ENCODE results near the gene CBFB. TPM values are rescaled to one million over a fixed set of nuclear protein-coding genes. Genes with fewer than 3 reads are reported as not detected.
"Not testable (repeated sequence)": the region's sequence is repeated elsewhere in the genome, so short reads cannot be mapped to it uniquely, and the experiment has no call there.

The CBFB gene
- total RNA-seq, 1 donor from 2014 or later, result 64.5 TPM

DNA sequence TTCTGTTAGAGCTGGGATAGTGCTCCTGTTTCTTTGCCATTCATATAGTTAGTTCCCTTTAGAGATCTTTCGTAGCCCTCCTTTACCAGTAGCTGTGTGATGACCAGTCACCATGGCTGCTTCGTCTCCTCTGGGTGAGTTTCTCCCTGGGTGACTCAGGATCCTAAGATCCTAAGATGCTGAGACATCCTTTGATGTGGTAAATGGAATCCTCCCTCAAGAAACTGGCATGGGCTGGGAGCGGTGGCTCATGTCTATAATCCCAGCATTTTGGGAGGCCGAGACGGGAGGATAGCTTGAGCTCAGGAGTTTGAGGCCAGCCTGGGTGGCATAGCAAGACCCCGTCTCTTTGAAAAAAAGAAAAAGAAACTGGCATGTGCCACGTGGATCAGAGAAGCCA is 86.7 kb downstream of the CBFB start:
- TF ChIP-seq, protein P1, sequence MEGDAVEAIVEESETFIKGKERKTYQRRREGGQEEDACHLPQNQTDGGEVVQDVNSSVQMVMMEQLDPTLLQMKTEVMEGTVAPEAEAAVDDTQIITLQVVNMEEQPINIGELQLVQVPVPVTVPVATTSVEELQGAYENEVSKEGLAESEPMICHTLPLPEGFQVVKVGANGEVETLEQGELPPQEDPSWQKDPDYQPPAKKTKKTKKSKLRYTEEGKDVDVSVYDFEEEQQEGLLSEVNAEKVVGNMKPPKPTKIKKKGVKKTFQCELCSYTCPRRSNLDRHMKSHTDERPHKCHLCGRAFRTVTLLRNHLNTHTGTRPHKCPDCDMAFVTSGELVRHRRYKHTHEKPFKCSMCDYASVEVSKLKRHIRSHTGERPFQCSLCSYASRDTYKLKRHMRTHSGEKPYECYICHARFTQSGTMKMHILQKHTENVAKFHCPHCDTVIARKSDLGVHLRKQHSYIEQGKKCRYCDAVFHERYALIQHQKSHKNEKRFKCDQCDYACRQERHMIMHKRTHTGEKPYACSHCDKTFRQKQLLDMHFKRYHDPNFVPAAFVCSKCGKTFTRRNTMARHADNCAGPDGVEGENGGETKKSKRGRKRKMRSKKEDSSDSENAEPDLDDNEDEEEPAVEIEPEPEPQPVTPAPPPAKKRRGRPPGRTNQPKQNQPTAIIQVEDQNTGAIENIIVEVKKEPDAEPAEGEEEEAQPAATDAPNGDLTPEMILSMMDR (IDR thresholded peaks at IDR 0.05; ENCODE audit: insufficient read depth, low read length, poor library complexity, severe bottlenecking), result no peak
- H3K27me3 ChIP-seq (ENCODE audit: control insufficient read depth, insufficient read depth, low read length), result no peaks in the 10 kb centered on the region
- DNase-seq (ENCODE audit: low read depth), result peak; percentile 87
- no peaks in the 10 kb centered on the region for H3K36me3 ChIP-seq (ENCODE audit: control insufficient read depth, insufficient read depth, low read length)
- no peak overlapping the region for H3K4me3 ChIP-seq (ENCODE audit: low read depth, low read length)

- Histone ChIP-seq H3K4me3 (ENCODE audit: low read depth, low read length) (no peak overlapping the region), H3K36me3 (ENCODE audit: control insufficient read depth, insufficient read depth, low read length) (no peaks in the 10 kb centered on the region), H3K27me3 (ENCODE audit: control insufficient read depth, insufficient read depth, low read length) (no peaks in the 10 kb centered on the region)
- TF ChIP-seq, protein P1 (IDR thresholded peaks at IDR 0.05; ENCODE audit: insufficient read depth, low read length, poor library complexity, severe bottlenecking), result no peak
- no peak for DNase-seq (ENCODE audit: low read depth)
Observed at GRCh38 chr16:67116388-67117311, 87.7 kb downstream of the CBFB start.

DNA sequence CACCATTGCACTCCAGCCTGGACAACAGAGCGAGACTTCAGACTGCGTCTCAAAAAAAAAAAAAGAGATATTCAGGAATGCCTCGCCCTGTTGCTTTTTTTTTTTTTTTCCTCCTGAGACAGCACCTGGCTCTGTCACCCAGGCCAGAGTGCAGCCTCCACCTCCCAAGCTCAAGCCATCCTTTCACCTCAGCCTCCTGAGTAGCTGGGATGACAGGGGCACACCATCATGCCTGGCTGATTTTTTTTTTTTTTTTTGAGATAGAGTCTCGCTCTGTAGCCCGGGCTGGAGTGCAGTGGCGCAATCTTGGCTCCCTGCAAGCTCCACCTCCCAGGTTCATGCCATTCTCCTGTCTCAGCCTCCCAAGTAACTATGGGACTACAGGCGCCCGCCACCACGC is 88.8 kb downstream of the CBFB start:
- TF ChIP-seq, protein P1 (IDR thresholded peaks at IDR 0.05; ENCODE audit: insufficient read depth, low read length, poor library complexity, severe bottlenecking), result no peak
- no peak overlapping the region for H3K4me3 ChIP-seq (ENCODE audit: low read depth, low read length)
- H3K36me3 ChIP-seq (ENCODE audit: control insufficient read depth, insufficient read depth, low read length), result no peaks in the 10 kb centered on the region
- H3K27me3 ChIP-seq (ENCODE audit: control insufficient read depth, insufficient read depth, low read length), result no peaks in the 10 kb centered on the region
- DNase-seq (ENCODE audit: low read depth), result no peak

- Histone ChIP-seq H3K27me3 (ENCODE audit: control insufficient read depth, insufficient read depth, low read length) (no peaks in the 10 kb centered on the region), H3K4me3 (ENCODE audit: low read depth, low read length) (no peak overlapping the region), H3K36me3 (ENCODE audit: control insufficient read depth, insufficient read depth, low read length) (no peaks in the 10 kb centered on the region)
- no peak for DNase-seq (ENCODE audit: low read depth)
- TF ChIP-seq, protein P1 (IDR thresholded peaks at IDR 0.05; ENCODE audit: insufficient read depth, low read length, poor library complexity, severe bottlenecking), result no peak
Observed at GRCh38 chr16:67120025-67120424, 91.1 kb downstream of the CBFB start.

DNA sequence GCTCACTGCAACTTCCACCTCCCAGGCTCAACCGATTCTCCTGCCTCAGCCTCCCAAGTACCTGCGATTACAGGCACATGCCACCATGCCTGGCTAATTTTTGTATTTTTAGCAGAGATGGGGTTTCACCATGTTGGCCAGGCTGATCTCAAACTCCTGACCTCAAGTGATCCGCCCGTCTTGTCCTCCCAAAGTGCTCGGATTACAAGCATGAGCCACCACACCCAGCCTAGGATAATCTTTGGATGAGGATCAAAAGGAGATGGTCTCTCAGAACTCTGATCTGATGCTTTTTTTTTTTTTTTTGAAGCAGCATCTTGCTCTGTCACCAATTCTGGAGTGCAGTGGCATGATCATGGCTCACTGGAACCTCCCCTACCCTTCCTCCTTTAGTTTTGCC is 93.8 kb downstream of the CBFB start:
- H3K36me3 ChIP-seq (ENCODE audit: control insufficient read depth, insufficient read depth, low read length); H3K4me3 ChIP-seq (ENCODE audit: low read depth, low read length); DNase-seq (ENCODE audit: low read depth); H3K27me3 ChIP-seq (ENCODE audit: control insufficient read depth, insufficient read depth, low read length): not testable (repeated sequence)

- no peak overlapping the region for H3K4me3 ChIP-seq (ENCODE audit: low read depth, low read length)
- TF ChIP-seq, protein P1 (IDR thresholded peaks at IDR 0.05; ENCODE audit: insufficient read depth, low read length, poor library complexity, severe bottlenecking), result no peak
- no peak for DNase-seq (ENCODE audit: low read depth)
- no peaks in the 10 kb centered on the region for H3K27me3 ChIP-seq (ENCODE audit: control insufficient read depth, insufficient read depth, low read length)
- no peaks in the 10 kb centered on the region for H3K36me3 ChIP-seq (ENCODE audit: control insufficient read depth, insufficient read depth, low read length)
Observed at GRCh38 chr16:67128417-67128816, 99.5 kb downstream of the CBFB start.

All from kidney epithelial cell (primary cell).